ENCODE measurements around the gene SSB. TPM values are rescaled to one million over a fixed set of nuclear protein-coding genes. Genes with fewer than 3 reads are reported as not detected.

The SSB gene
- total and polyA plus RNA-seq, 2 donors from 2014 or later, result 82.0 to 86.6 TPM

- DNase-seq, result no peak
- Histone ChIP-seq H3K27ac (ENCODE audit: low read depth in 2 of 2, low read length in 2 of 2) (no peak overlapping the region), H3K4me3 (ENCODE audit: low read length in 3 of 3) (no peak overlapping the region), H3K9ac (ENCODE audit: low read length in 3 of 3) (no peak overlapping the region), H3K9me3 (ENCODE audit: control insufficient read depth in 2 of 3, insufficient read depth in 1 of 3, low read length in 3 of 3) (no peaks in the 10 kb centered on the region), H3K36me3 (ENCODE audit: control insufficient read depth in 2 of 3, insufficient read depth in 3 of 3, low read length in 3 of 3) (no peaks in the 10 kb centered on the region), H3K4me1 (ENCODE audit: control insufficient read depth in 2 of 3, insufficient read depth in 2 of 3, low read depth in 1 of 3, low read length in 3 of 3) (no peaks in the 10 kb centered on the region), H3K27me3 (ENCODE audit: control insufficient read depth, insufficient read depth, low read length) (peaks cover 7% of the 10 kb centered on the region)
- intact Hi-C loops (cut with DNase I), result no loop called here
- TF ChIP-seq CTCF (IDR thresholded peaks at IDR 0.05; ENCODE audit: borderline replicate concordance, extremely low read depth, insufficient read depth), result no peak
- FAIRE-seq, result no peak
Measured at GRCh38 chr2:169772651-169773050, 26.0 kb upstream of the SSB start.

GRCh38 chr2:169775354-169775753 is 23.3 kb upstream of the SSB start:
- intact Hi-C loops (cut with DNase I), result no loop called here
- Histone ChIP-seq H3K27me3 (ENCODE audit: control insufficient read depth, insufficient read depth, low read length) (no peaks in the 10 kb centered on the region), H3K9me3 (ENCODE audit: control insufficient read depth in 2 of 3, insufficient read depth in 1 of 3, low read length in 3 of 3) (no peaks in the 10 kb centered on the region), H3K9ac (ENCODE audit: low read length in 3 of 3) (no peak overlapping the region), H3K4me3 (ENCODE audit: low read length in 3 of 3) (no peak overlapping the region), H3K36me3 (ENCODE audit: control insufficient read depth in 2 of 3, insufficient read depth in 3 of 3, low read length in 3 of 3) (no peaks in the 10 kb centered on the region), H3K4me1 (ENCODE audit: control insufficient read depth in 2 of 3, insufficient read depth in 2 of 3, low read depth in 1 of 3, low read length in 3 of 3) (no peaks in the 10 kb centered on the region), H3K27ac (ENCODE audit: low read depth in 2 of 2, low read length in 2 of 2) (no peak overlapping the region)
- DNase-seq (no peak), FAIRE-seq (no peak)
- no peak for TF ChIP-seq CTCF (IDR thresholded peaks at IDR 0.05; ENCODE audit: borderline replicate concordance, extremely low read depth, insufficient read depth)

- DNase-seq (peak in 2 of 5 donors; percentile 38 to 57), FAIRE-seq (no peak)
- H3K36me3 ChIP-seq (ENCODE audit: control insufficient read depth in 2 of 3, insufficient read depth in 3 of 3, low read length in 3 of 3), result no peaks in the 10 kb centered on the region
- H3K9me3 ChIP-seq (ENCODE audit: control insufficient read depth in 2 of 3, insufficient read depth in 1 of 3, low read length in 3 of 3), result no peaks in the 10 kb centered on the region
- no peak for TF ChIP-seq CTCF (IDR thresholded peaks at IDR 0.05; ENCODE audit: borderline replicate concordance, extremely low read depth, insufficient read depth)
- no peak overlapping the region for H3K4me3 ChIP-seq (ENCODE audit: low read length in 3 of 3)
- intact Hi-C loops (cut with DNase I), result no loop called here
- H3K27me3 ChIP-seq (ENCODE audit: control insufficient read depth, insufficient read depth, low read length), result no peaks in the 10 kb centered on the region
- no peaks in the 10 kb centered on the region for H3K4me1 ChIP-seq (ENCODE audit: control insufficient read depth in 2 of 3, insufficient read depth in 2 of 3, low read depth in 1 of 3, low read length in 3 of 3)
- no peak overlapping the region for H3K27ac ChIP-seq (ENCODE audit: low read depth in 2 of 2, low read length in 2 of 2)
- no peak overlapping the region for H3K9ac ChIP-seq (ENCODE audit: low read length in 3 of 3)
Measured at GRCh38 chr2:169775765-169776164, 22.9 kb upstream of the SSB start.

- Histone ChIP-seq H3K9me3 (ENCODE audit: control insufficient read depth in 2 of 3, insufficient read depth in 1 of 3, low read length in 3 of 3) (no peaks in the 10 kb centered on the region), H3K4me3 (ENCODE audit: low read length in 3 of 3) (no peak overlapping the region), H3K4me1 (ENCODE audit: control insufficient read depth in 2 of 3, insufficient read depth in 2 of 3, low read depth in 1 of 3, low read length in 3 of 3) (no peaks in the 10 kb centered on the region), H3K36me3 (ENCODE audit: control insufficient read depth in 2 of 3, insufficient read depth in 3 of 3, low read length in 3 of 3) (no peaks in the 10 kb centered on the region), H3K27me3 (ENCODE audit: control insufficient read depth, insufficient read depth, low read length) (no peaks in the 10 kb centered on the region), H3K9ac (ENCODE audit: low read length in 3 of 3) (no peak overlapping the region), H3K27ac (ENCODE audit: low read depth in 2 of 2, low read length in 2 of 2) (no peak overlapping the region)
- no peak for FAIRE-seq
- intact Hi-C loops (cut with DNase I), result no loop called here
- DNase-seq, result peak in 3 of 5 donors; percentile 22 to 70 (median 69)
- no peak for TF ChIP-seq CTCF (IDR thresholded peaks at IDR 0.05; ENCODE audit: borderline replicate concordance, extremely low read depth, insufficient read depth)
Measured at GRCh38 chr2:169776252-169776761, 22.4 kb upstream of the SSB start.
